Left ventricle myocardium inferior (tissue), 1 donor: ENCODE data around the gene MYH1. TPM values are rescaled to one million over a fixed set of nuclear protein-coding genes. Genes with fewer than 3 reads are reported as not detected.
"Not testable (repeated sequence)": the region's sequence is repeated elsewhere in the genome, so short reads cannot be mapped to it uniquely, and the experiment has no call there.

Experiments used
- DNase-seq: peaks from one replicate; pipeline ENCODE4 v3.0.0-alpha.2; 2020
- H3K27ac ChIP-seq: fragments of 200-600 bp; replicated peaks from 2 replicates; pipeline ENCODE4 v1.8.0; 2021
- H3K27me3 ChIP-seq: fragments of 200-600 bp; 2 replicates; pipeline ENCODE4 v1.8.0; 2021; ENCODE audit warnings: low read depth
- H3K36me3 ChIP-seq: fragments of 200-600 bp; 2 replicates; pipeline ENCODE4 v1.8.0; 2021
- H3K4me1 ChIP-seq: fragments of 200-600 bp; 2 replicates; pipeline ENCODE4 v1.8.0; 2021
- H3K4me3 ChIP-seq: fragments of 200-600 bp; 2 replicates; pipeline ENCODE4 v1.8.0; 2021; ENCODE audit warnings: mild to moderate bottlenecking, moderate library complexity
- H3K9me3 ChIP-seq: fragments of 200-600 bp; replicated peaks from 2 replicates; pipeline ENCODE4 v1.8.0; 2021
- CTCF ChIP-seq: fragments of 200-600 bp; IDR thresholded peaks from 2 replicates; pipeline ENCODE4 v1.8.0; 2021; ENCODE audit warnings: antibody characterized with exemption, mild to moderate bottlenecking, borderline replicate concordance
- intact Hi-C: fragments of 100-400 bp; cut with micrococcal nuclease; formaldehyde crosslinking; loops from one replicate; pipeline ENCODE4 v1.11.0; 2022
- total RNA-seq: library from RNA; stranded (reverse); fragmentation: NEBNext Ultra II Directional; extraction: Animal tissue kit (Norgen Biotek cat#: 25700); gene quantifications from one replicate; pipeline ENCODE4 v1.2.1, GENCODE V29; 2021
- donor health status: DM: no; HTN: yes; CAD: no; lungs with severe emphysema.

MYH1 gene
- total RNA-seq, 1 donor from 2014 or later = 0.14 TPM

GRCh38 chr17:10550014-10550413 lies 31.7 kb upstream of the MYH1 start:
- H3K27ac ChIP-seq = no peak overlapping the region
- intact Hi-C loops = no loop called here
- no peaks in the 10 kb centered on the region for H3K9me3 ChIP-seq
- no peak for DNase-seq
- H3K27me3 ChIP-seq = peaks cover 18% of the 10 kb centered on the region
- no peak for TF ChIP-seq CTCF
- no peaks in the 10 kb centered on the region for H3K36me3 ChIP-seq
- H3K4me1 ChIP-seq = no peaks in the 10 kb centered on the region
- no peak overlapping the region for H3K4me3 ChIP-seq

DNA sequence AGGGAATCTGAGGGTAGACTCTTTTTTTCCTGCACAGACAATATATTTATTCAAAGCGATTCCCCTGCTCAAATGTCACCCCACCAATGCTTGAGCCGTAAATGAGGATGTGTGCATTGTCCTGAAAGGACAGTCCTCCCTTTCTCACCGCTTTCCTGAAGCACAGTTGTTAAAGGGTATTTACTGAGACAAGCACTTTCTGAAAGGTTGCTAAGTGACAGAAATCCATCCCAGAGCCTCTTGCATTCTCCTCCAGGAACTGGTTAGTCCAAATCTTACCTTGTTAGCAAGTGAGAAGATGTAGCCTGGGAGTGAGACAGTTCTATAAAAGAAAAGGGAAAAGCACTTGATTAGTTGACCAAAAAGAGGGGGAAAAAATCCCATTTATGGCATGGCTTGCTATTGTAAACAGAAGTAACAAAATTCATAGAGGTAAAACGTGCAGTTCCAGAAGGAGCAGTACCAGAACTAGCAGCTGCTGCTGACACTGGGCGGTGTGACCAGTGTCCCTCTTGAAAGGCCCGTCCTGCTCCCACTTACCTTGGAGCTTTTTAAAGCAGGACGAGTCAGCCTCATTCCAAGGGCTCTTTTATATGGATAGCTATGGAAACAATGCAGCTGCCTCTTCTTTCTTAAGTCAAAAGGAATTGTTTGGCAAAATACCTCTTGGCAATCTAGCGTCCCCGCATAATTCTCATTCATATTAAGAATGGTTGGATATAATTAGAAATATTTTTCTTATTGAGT lies 30.9 kb upstream of the MYH1 start, which contains the start of gene MYH2:
MYH2 (minus strand) TSS at position 563 of the 747 bp plus-strand sequence. CDS start 1,738 bp downstream, outside the sequence.
- no peak within 1 kb of the TSS for H3K27ac ChIP-seq
- H3K27me3 ChIP-seq = peaks cover 18% of the 10 kb centered on the region
- intact Hi-C loops = no loop called here
- TF ChIP-seq CTCF = no peak
- H3K9me3 ChIP-seq = no peaks in the 10 kb centered on the region
- DNase-seq = no peak
- no peak within 1 kb of the TSS for H3K4me3 ChIP-seq
- no peaks in the 10 kb centered on the region for H3K4me1 ChIP-seq
- no peaks in the 10 kb centered on the region for H3K36me3 ChIP-seq

- no peaks in the 10 kb centered on the region for H3K4me1 ChIP-seq
- TF ChIP-seq CTCF = no peak
- no peak overlapping the region for H3K27ac ChIP-seq
- H3K9me3 ChIP-seq = peaks cover 4% of the 10 kb centered on the region
- no peaks in the 10 kb centered on the region for H3K36me3 ChIP-seq
- H3K4me3 ChIP-seq = no peak overlapping the region
- DNase-seq = no peak
- H3K27me3 ChIP-seq = peaks cover 11% of the 10 kb centered on the region
- intact Hi-C loops = no loop called here
Measured at GRCh38 chr17:10547351-10547750, 29.0 kb upstream of the MYH1 start.

- DNase-seq, H3K4me3 ChIP-seq, intact Hi-C loops, H3K27ac ChIP-seq, H3K27me3 ChIP-seq, H3K36me3 ChIP-seq, H3K4me1 ChIP-seq: not testable (repeated sequence)
- H3K9me3 ChIP-seq = peaks cover 41% of the 10 kb centered on the region
Measured at GRCh38 chr17:10543486-10543885, 25.1 kb upstream of the MYH1 start.

DNA sequence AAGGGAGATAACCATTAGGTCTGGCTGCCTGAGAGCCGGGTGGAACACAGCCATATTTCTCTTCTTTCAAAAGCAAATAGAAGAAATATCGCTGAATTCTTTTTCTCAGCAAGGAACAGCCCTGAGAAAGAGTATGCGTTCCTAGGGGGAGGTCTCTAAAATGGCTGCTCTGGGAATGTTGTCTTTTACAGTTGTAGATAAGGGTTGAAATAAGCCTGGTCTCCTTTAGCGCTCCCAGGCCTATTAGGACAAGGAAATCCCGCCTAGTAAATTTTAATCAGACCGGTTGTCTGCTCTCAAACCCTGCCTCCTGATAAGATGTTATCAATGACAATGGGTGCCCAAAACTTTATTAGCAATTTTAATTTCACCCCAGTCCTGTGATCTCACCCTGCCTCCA lies 22.8 kb upstream of the MYH1 start:
- H3K27me3 ChIP-seq, intact Hi-C loops, H3K4me3 ChIP-seq, H3K36me3 ChIP-seq, H3K4me1 ChIP-seq, DNase-seq, H3K27ac ChIP-seq: not testable (repeated sequence)
- peaks cover 41% of the 10 kb centered on the region for H3K9me3 ChIP-seq

DNA sequence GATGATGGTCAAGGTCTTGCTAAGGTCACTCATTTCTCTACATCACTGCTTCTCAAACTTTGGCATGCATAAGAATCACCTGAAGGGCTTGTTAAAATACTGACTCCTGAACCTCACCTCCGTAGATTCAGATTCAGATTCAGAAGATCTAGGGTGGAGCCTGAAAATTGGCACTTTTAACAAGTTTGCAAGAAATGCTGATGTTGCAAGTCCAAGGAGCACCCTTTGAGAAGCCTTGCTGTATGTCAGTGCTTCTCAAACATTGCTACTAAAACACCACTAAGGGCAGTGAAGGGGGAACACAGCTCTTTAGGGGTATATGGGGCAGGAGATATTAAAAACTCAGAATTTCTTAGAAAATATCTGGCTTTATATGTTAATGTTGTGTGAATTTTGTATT lies 13.7 kb upstream of the MYH1 start:
- no peaks in the 10 kb centered on the region for H3K4me1 ChIP-seq
- DNase-seq = no peak
- no peak overlapping the region for H3K27ac ChIP-seq
- TF ChIP-seq CTCF = no peak
- no peaks in the 10 kb centered on the region for H3K9me3 ChIP-seq
- H3K4me3 ChIP-seq = no peak overlapping the region
- intact Hi-C loops = no loop called here
- H3K27me3 ChIP-seq = no peaks in the 10 kb centered on the region
- H3K36me3 ChIP-seq = no peaks in the 10 kb centered on the region
